C4-2B (cell line): ENCODE data around the gene EEF1E1.

ENCODE experiments used
- H3K27ac ChIP-seq: fragments of 450-650 bp; 2 replicates; pipeline ENCODE4 v1.5.1; 2017
- ZFX ChIP-seq: fragments of 450-650 bp; IDR thresholded peaks from 2 replicates; pipeline ENCODE4 v1.6.1; 2017
- TF ChIP-seq, protein P1 (sequence below): fragments of 450-650 bp; conservative IDR thresholded peaks from 2 replicates; pipeline ENCODE4 v1.5.1; 2017; ENCODE audit warnings: mild to moderate bottlenecking

The EEF1E1 gene

GRCh38 chr6:8080362-8081151 lies 21.8 kb downstream of the EEF1E1 start:
- TF ChIP-seq, protein P1, sequence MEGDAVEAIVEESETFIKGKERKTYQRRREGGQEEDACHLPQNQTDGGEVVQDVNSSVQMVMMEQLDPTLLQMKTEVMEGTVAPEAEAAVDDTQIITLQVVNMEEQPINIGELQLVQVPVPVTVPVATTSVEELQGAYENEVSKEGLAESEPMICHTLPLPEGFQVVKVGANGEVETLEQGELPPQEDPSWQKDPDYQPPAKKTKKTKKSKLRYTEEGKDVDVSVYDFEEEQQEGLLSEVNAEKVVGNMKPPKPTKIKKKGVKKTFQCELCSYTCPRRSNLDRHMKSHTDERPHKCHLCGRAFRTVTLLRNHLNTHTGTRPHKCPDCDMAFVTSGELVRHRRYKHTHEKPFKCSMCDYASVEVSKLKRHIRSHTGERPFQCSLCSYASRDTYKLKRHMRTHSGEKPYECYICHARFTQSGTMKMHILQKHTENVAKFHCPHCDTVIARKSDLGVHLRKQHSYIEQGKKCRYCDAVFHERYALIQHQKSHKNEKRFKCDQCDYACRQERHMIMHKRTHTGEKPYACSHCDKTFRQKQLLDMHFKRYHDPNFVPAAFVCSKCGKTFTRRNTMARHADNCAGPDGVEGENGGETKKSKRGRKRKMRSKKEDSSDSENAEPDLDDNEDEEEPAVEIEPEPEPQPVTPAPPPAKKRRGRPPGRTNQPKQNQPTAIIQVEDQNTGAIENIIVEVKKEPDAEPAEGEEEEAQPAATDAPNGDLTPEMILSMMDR: no peak
- no peak for TF ChIP-seq ZFX
- no peak overlapping the region for H3K27ac ChIP-seq

GRCh38 chr6:8079126-8079525 lies 23.2 kb downstream of the EEF1E1 start:
- H3K27ac ChIP-seq: no peak overlapping the region

DNA sequence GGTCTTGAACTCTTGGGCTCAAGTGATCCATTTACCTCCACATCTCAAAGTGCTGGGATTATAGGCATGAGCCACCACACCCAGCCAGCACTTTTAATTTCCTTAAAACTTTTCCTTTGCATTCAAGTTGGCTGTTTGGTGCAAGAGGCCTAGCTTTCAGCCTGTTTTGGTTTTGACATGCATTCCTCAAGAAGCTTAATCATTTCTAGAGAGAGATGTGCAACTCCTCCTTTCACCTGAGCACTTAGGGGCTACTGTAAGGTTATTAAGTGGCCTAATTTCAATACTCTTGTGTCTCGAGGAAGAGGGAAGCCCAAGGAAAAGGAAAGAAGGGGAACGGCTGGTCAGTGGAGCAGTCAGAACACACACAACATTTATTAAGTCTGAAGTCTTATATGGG lies 24.4 kb downstream of the EEF1E1 start:
- no peak for TF ChIP-seq ZFX
- TF ChIP-seq, protein P1: no peak
- no peak overlapping the region for H3K27ac ChIP-seq

More at GRCh38 chr6:8079126-8079525, 23.2 kb downstream of the EEF1E1 start:
- TF ChIP-seq ZFX: no peak
- TF ChIP-seq, protein P1: no peak

GRCh38 chr6:8075704-8076103 lies 26.6 kb downstream of the EEF1E1 start:
- no peak overlapping the region for H3K27ac ChIP-seq
- TF ChIP-seq, protein P1: no peak
- TF ChIP-seq ZFX: no peak

- TF ChIP-seq, protein P1: no peak
- no peak for TF ChIP-seq ZFX
- H3K27ac ChIP-seq: no peak overlapping the region
These were observed 27.2 kb downstream of the EEF1E1 start for GRCh38 chr6:8075185-8075584.

GRCh38 chr6:8074213-8074612 lies 28.1 kb downstream of the EEF1E1 start:
- TF ChIP-seq, protein P1: no peak
- TF ChIP-seq ZFX: no peak
- H3K27ac ChIP-seq: no peak overlapping the region

- H3K27ac ChIP-seq: no peak overlapping the region
- TF ChIP-seq ZFX: no peak
- TF ChIP-seq, protein P1: no peak
These were observed 28.6 kb downstream of the EEF1E1 start for GRCh38 chr6:8073758-8074157.
